K562 (cell line): Measurements from ENCODE around the gene CSF1. TPM values are rescaled to one million over a fixed set of nuclear protein-coding genes. Genes with fewer than 3 reads are reported as not detected.

Source experiments
- BCLAF1 ChIP-seq, 2 experiments: fragments of 450-650 bp in 1 of 2; IDR thresholded peaks; 2 replicates each; pipeline ENCODE4 v1.6.1; 2011 to 2017; ENCODE audit warnings: low read depth in 2 of 2, antibody characterized with exemption in 1 of 2, borderline replicate concordance in 1 of 2, low read length in 1 of 2, mild to moderate bottlenecking in 1 of 2, mixed read lengths in 1 of 2; ENCODE audit not compliant: control insufficient read depth in 1 of 2
- ERF ChIP-seq: fragments of 450-650 bp; formaldehyde crosslinking; IDR thresholded peaks from 2 replicates; pipeline ENCODE4 v1.4.0; 2020; ENCODE audit warnings: mild to moderate bottlenecking, mixed read lengths
- ETS2 ChIP-seq: IDR thresholded peaks from 2 replicates; pipeline ENCODE4 v1.6.1; 2016; ENCODE audit warnings: borderline replicate concordance, missing genetic modification characterization, mild to moderate bottlenecking, moderate library complexity, missing compliant biosample characterization; ENCODE audit not compliant: poor library complexity, severe bottlenecking
- FOXK2 ChIP-seq, 2 experiments: fragments of 450-650 bp; IDR thresholded peaks in 1 of 2; conservative IDR thresholded peaks in 1 of 2; 2 replicates each; pipeline ENCODE4 v1.6.1; 2016; ENCODE audit warnings: low read depth in 2 of 2, mild to moderate bottlenecking in 1 of 2
- GATA2 ChIP-seq: sonication (generic); formaldehyde crosslinking; IDR thresholded peaks from 2 replicates; pipeline ENCODE4 v1.4.0; 2020; ENCODE audit warnings: mild to moderate bottlenecking, missing genetic modification reagents
- HOXB6 ChIP-seq: fragments of 250-450 bp; sonication (Bioruptor Pico); IDR thresholded peaks from 2 replicates; pipeline ENCODE4 v1.5.1; 2022; ENCODE audit warnings: mild to moderate bottlenecking, borderline replicate concordance
- JUNB ChIP-seq: fragments of 450-650 bp; formaldehyde crosslinking; conservative IDR thresholded peaks from 2 replicates; pipeline ENCODE4 v1.4.0; 2020; ENCODE audit warnings: mild to moderate bottlenecking
- PHB ChIP-seq: fragments of 250-450 bp; sonication (Bioruptor Pico); IDR thresholded peaks from 2 replicates; pipeline ENCODE4 v1.5.0; 2021
- SMARCE1 ChIP-seq: fragments of 450-650 bp; IDR thresholded peaks from 2 replicates; pipeline ENCODE4 v1.7.1; 2016; ENCODE audit warnings: mild to moderate bottlenecking
- TEAD4 ChIP-seq, 2 experiments: sonication (generic) in 1 of 2; formaldehyde crosslinking in 1 of 2; IDR thresholded peaks; 2 replicates each; pipeline versions ENCODE4 v1.6.1 to v1.8.0; 2012 to 2022; ENCODE audit warnings: borderline replicate concordance in 1 of 2, inconsistent platforms in 1 of 2, low read length in 1 of 2, mild to moderate bottlenecking in 1 of 2, missing genetic modification reagents in 1 of 2
- ZBTB33 ChIP-seq: sonication (generic); formaldehyde crosslinking; IDR thresholded peaks from 2 replicates; pipeline ENCODE4 v1.8.1; 2023; ENCODE audit warnings: mild to moderate bottlenecking, missing genetic modification reagents
- ZHX1 ChIP-seq: fragments of 150-350 bp; conservative IDR thresholded peaks from 2 replicates; pipeline ENCODE4 v1.6.1; 2014; ENCODE audit warnings: low read length
- ZNF134 ChIP-seq: fragments of 250-450 bp; sonication (Bioruptor Pico); conservative IDR thresholded peaks from 2 replicates; pipeline ENCODE4 v1.4.0; 2020
- ZNF175 ChIP-seq: fragments of 200-800 bp; sonication (Bioruptor generic); IDR thresholded peaks from 2 replicates; pipeline ENCODE4 v1.6.1; 2016; ENCODE audit warnings: low read depth, mild to moderate bottlenecking, missing genetic modification characterization, missing compliant biosample characterization
- ZNF212 ChIP-seq: fragments of 450-650 bp; formaldehyde crosslinking; IDR thresholded peaks from 2 replicates; pipeline ENCODE4 v1.4.0; 2020; ENCODE audit warnings: mild to moderate bottlenecking
- ZNF764 ChIP-seq: fragments of 250-450 bp; sonication (Bioruptor Pico); IDR thresholded peaks from 2 replicates; pipeline ENCODE4 v1.4.0; 2020; ENCODE audit warnings: low read depth, mild to moderate bottlenecking, moderate library complexity
- ZNF77 ChIP-seq: fragments of 250-450 bp; sonication (Bioruptor Pico); IDR thresholded peaks from 2 replicates; pipeline ENCODE4 v1.5.0; 2020
- polyA plus RNA-seq, 8 experiments: library from polyadenylated mRNA; depleted of rRNA in 4 of 8; stranded (reverse) in 5 of 8; unstranded in 3 of 8; fragments of >200 nt; fragmentation: Nextera tagmentation in 2 of 8; fragmentation: Illumina TruSeq in 1 of 8; extraction: Ambion mirVana in 2 of 8; extraction: Trizol in 1 of 8; gene quantifications; 2 replicates each; pipeline versions ENCODE4 v1.2.1 to v1.2.3, GENCODE V29; 2011 to 2014; ENCODE audit warnings: inconsistent platforms in 1 of 8, missing spikeins in 1 of 8
- total RNA-seq, 7 experiments: library from RNA; depleted of rRNA in 6 of 7; stranded (reverse); fragments of >200 nt in 6 of 7; fragmentation: Illumina TruSeq in 2 of 7; extraction: Trizol in 2 of 7; gene quantifications; 2 replicates each; pipeline versions ENCODE4 v1.2.1 to v1.2.3, GENCODE V29; 2011 to 2021; ENCODE audit warnings: low replicate concordance in 1 of 7

Gene CSF1
- total and polyA plus RNA-seq, 9 of the 15 experiments (the other 6 are each of a cell fraction or from before 2014, with no cell fraction given): 0.18 to 11.8 (median 2.8) TPM

GRCh38 chr1:109880971-109881894 lies 29.4 kb upstream of the CSF1 start (continued):
- TF ChIP-seq SMARCE1 (no peak), ERF (CRISPR knock-in tag) (no peak), TEAD4 (IDR thresholded peaks at IDR 0.05; ENCODE audit: low read length) (peak; percentile 40; the same call in 1 of the 2 replicates), TEAD4 (CRISPR knock-in tag; IDR thresholded peaks at IDR 0.05; ENCODE audit: borderline replicate concordance) (no peak), ZHX1 (no peak), ZNF134 (CRISPR knock-in tag) (no peak), ZNF212 (CRISPR knock-in tag) (no peak), PHB (no peak), BCLAF1 (IDR thresholded peaks at IDR 0.05; ENCODE audit: borderline replicate concordance in 1 of 2, control insufficient read depth in 1 of 2, low read depth in 2 of 2, low read length in 1 of 2) (no peak), ZNF77 (CRISPR knock-in tag) (no peak), HOXB6 (CRISPR knock-in tag) (no peak), GATA2 (CRISPR knock-in tag) (no peak), ZNF764 (CRISPR knock-in tag) (no peak), JUNB (CRISPR knock-in tag) (no peak), FOXK2 (conservative IDR thresholded peaks at IDR 0.05 in 1 of 2, IDR thresholded peaks at IDR 0.05 in 1 of 2; ENCODE audit: low read depth in 2 of 2) (no peak), ZBTB33 (no peak), ZNF175 (no peak), ETS2 (tag) (no peak)
